Neural cell (in vitro differentiated cells): ENCODE results near the gene GSC2.

ENCODE experiments used
- EP300 ChIP-seq: fragments of 450-650 bp; conservative IDR thresholded peaks from 2 replicates; pipeline ENCODE4 v1.6.1; 2014; ENCODE audit warnings: antibody characterized with exemption, mild to moderate bottlenecking, moderate library complexity; ENCODE audit not compliant: poor library complexity, severe bottlenecking
- POLR2AphosphoS5 ChIP-seq: IDR thresholded peaks from 2 replicates; pipeline ENCODE4 v1.6.1; 2012
- RAD21 ChIP-seq: fragments of 450-650 bp; conservative IDR thresholded peaks from 2 replicates; pipeline ENCODE4 v1.6.1; 2014; ENCODE audit warnings: antibody characterized with exemption, mild to moderate bottlenecking, moderate library complexity
- TF ChIP-seq, protein P1 (sequence below): fragments of 450-650 bp; IDR thresholded peaks from 2 replicates; pipeline ENCODE4 v1.5.1; 2014; ENCODE audit warnings: antibody characterized with exemption, mild to moderate bottlenecking, moderate library complexity; ENCODE audit not compliant: poor library complexity, severe bottlenecking

DNA sequence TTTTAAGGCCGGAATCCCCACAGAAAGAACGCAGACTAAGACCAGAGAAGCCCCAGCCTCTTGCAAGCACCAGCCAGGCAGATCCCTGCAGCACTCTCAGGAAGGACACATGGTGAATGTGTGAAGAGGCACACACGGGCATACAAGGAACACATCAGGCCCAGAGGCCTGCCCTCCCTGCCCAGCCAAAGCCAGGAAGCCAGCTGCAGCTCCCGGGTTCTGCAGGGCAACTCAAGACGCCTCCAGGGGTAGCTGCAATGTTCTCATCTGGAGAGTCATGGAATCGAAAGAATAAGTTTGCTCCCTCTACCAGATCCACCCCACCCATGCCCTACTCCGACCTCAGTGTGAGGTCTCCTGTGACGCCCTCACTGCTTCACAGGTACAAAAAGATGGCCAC, 30.1 kb downstream of the GSC2 start:
- TF ChIP-seq EP300 = no peak
- TF ChIP-seq RAD21 = no peak
- TF ChIP-seq, protein P1, sequence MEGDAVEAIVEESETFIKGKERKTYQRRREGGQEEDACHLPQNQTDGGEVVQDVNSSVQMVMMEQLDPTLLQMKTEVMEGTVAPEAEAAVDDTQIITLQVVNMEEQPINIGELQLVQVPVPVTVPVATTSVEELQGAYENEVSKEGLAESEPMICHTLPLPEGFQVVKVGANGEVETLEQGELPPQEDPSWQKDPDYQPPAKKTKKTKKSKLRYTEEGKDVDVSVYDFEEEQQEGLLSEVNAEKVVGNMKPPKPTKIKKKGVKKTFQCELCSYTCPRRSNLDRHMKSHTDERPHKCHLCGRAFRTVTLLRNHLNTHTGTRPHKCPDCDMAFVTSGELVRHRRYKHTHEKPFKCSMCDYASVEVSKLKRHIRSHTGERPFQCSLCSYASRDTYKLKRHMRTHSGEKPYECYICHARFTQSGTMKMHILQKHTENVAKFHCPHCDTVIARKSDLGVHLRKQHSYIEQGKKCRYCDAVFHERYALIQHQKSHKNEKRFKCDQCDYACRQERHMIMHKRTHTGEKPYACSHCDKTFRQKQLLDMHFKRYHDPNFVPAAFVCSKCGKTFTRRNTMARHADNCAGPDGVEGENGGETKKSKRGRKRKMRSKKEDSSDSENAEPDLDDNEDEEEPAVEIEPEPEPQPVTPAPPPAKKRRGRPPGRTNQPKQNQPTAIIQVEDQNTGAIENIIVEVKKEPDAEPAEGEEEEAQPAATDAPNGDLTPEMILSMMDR = no peak
- TF ChIP-seq POLR2AphosphoS5 = no peak
